ENCODE data around the gene GDAP1L1. TPM values are rescaled to one million over a fixed set of nuclear protein-coding genes. Genes with fewer than 3 reads are reported as not detected.
"Not testable (repeated sequence)": the region's sequence is repeated elsewhere in the genome, so short reads cannot be mapped to it uniquely, and the experiment has no call there.

GDAP1L1 gene
- total RNA-seq, 1 donor from 2014 or later = not detected

DNA sequence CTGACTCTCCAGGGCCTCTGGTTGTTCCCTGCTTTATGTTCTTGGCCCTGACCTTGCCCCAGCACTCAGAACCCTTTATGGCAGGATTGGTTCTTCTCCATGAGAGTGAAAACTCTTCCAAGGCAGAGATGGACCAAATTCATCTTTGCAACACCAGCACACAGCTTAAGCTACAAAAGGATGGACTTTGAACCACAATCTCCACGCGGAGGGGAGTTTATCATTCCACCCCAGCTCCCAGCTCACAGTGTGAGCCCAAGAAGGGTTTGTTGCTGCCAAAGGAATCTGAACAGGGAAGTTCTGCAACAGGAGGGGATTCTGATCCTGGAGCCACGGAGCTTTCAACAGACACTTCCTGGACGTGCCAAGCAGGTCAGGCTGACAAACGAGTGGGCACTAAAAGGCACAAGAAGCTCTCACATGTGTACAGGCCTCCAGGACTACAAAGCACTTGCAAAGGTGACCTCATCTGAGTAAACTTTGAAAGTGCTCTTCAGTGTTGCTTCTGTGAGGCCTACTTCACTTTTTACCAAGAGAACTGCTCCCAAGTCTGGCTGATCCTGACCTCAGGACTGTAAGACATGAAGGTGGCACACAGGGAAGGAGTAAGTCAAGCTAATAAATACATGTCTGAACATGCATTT, 55.0 kb downstream of the GDAP1L1 start:
- no peak for DNase-seq (ENCODE audit: low read depth in 2 of 2)

DNA sequence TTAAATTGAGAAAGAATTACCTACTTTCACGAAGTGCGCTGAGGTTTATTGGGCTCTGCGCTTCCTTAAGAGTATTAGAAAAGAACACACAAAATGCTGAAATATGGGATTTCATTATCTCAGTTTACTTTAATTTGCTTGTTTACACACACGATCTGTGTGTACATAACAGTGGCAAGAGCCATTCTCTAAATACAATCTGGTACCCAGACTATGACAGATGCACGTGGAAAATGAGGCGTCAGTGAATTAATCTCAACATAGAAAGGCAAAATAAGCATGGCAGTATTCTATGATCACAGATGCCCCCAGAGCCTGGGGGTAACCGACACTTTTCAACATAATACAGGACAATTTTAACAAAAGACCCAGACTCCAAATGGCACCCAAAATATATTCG, 55.6 kb downstream of the GDAP1L1 start:
- DNase-seq (ENCODE audit: low read depth in 2 of 2) = no peak

DNA sequence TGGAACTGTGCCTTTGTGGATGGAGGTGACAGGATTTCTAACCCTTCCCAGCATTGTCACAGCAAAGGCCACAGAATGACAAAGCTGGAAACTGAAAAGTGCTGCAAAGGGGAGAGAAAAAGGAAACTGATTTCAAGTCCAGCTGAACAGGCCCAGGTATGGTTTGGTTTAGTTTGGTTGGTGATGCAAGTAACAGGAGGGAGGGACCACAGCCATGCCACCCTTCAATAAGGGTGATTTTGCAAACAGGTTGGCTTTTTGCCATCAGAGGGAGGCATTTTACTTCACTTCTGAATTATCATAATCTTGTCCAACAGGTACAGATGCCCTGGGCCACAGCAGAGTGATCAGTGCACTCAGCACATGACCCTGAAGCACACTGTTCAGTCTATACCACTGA, 57.3 kb downstream of the GDAP1L1 start:
- no peak for DNase-seq (ENCODE audit: low read depth in 2 of 2)

DNA sequence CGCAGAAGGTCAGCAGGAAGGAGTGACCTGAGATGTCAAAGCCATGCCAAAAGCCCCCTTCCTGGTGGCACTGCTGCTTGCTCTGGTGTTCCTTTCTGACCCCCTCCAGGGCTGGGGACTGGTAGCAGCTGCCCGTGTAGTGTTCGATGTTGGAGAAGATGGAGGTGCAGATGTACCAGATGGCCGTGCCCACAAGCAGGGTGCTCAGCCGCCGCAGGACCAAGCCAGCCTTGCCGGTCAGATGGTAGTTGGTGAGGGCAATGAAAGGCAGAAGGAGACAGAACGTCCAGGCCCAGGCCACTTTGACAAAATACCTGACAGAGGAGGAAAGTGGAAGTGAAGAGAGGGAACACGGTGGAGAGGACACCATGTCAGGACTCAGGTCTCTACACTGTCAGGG, 59.8 kb downstream of the GDAP1L1 start:
- no peak for DNase-seq (ENCODE audit: low read depth in 2 of 2)

DNA sequence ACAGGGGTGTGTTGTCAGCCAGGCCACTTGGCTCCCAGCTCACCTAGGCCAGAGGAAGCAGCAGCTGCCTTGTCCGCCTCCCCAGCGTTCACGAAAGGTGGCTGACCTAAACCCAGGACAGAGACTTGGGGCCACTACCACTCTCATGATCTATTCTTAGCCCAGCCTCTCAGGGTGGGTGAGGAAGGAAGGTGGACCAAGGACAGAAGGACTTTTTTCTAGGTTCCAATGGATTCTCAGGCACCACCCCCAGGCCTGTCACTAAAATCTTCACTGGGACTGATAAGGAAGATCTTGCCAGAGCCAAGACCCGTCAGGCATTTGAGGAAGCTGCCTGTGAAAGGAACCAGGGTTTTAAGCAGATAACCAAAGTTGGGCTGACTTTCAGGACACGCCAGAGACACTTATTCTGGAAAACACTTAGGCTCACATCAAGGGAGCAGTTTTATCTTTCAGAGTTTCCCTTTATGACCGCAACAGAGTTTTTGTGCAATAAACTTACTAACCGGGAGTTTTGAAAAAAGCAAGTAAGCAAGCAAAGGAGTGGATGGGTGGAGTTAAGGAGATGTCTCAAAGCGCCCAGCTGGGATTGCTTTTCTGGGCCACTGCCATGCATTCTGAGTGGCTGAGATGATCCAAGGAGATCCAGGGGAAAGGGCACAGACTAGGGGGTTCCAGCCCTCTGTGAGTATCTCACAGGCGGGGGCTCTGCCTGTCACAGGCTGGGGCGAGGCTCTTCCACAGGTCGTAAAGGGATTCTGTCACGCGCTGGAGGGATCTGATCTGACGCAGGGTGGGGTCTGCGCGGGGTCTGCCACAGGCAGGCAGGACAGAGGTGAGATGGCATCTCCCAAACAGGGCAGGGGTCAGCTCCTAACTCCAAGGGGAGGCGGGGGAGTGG, 62.9 kb downstream of the GDAP1L1 start:
- DNase-seq (ENCODE audit: low read depth in 2 of 2) = peak in 1 of 2 donors; percentile 3

DNA sequence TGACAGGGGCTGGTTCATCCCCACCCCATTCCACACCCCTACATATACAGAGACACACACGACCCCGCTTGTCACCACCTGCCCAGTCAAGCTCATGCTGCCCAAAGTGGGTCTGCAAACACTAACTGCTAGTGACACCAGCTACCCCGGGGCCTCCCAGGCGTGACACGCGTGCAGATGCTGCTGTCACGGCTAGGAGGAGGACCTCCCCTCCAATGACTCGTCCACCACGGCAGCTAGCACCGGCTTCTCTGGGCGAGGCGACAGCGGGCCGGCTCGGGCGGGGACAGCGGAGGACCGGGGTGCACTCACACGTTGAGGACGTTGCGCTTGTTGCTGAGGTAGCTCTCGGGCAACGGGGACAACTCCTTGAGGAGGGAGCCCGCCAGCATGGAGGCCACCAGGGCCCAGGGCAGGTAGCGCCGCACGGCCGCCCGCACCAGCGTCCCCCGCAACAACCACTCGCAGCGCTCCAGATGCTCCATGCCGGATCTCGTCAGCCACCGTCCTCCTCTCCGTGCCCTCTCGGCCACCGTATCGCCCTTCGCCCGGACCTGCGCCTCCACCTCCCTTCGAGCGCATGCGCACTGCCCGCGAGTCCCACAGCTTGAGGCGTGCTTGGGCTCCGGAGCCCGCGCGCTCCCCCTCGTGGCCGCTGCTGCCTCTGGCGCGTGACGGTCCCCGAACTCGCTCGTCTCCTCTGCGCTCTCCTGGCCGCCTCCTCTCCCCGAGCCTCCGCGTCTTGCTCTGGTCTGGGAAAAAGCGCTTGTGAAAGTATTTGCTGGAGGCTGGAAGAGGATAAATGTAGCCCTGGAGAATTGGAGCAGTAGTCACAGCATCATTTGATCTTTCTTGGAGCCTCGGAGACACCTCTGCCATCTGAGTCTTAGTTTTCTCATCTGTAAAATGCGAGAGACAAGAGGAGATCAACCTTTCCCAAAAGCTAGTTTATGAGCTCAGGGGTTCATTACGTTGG, 63.8 kb downstream of the GDAP1L1 start, which contains the start of gene FITM2:
Gene FITM2, minus strand, starts transcription at position 539 of the 976 bp plus-strand sequence. Its CDS starts 54 bp downstream, at position 485.
- peak; percentile 93 to 98 for DNase-seq (ENCODE audit: low read depth in 2 of 2)

DNA sequence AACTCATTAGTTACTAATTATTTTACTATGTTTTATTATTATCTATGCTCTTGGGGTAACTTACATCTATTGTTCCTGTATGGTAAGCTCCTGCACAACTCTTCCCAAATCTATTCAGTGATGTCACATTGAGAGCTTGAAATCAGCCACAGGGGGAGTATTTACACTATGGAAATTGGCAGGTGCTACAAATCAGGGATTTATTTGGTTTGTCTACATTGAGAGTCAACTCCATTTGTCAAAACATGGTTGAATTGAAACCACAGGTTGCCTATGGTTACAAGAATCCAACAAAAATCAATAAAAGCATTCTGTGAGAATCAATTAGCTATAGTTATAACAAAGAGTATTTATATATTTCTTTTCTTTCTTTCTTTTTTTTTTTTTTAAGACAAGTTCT, 67.8 kb downstream of the GDAP1L1 start:
- no peak for DNase-seq (ENCODE audit: low read depth in 2 of 2)

DNA sequence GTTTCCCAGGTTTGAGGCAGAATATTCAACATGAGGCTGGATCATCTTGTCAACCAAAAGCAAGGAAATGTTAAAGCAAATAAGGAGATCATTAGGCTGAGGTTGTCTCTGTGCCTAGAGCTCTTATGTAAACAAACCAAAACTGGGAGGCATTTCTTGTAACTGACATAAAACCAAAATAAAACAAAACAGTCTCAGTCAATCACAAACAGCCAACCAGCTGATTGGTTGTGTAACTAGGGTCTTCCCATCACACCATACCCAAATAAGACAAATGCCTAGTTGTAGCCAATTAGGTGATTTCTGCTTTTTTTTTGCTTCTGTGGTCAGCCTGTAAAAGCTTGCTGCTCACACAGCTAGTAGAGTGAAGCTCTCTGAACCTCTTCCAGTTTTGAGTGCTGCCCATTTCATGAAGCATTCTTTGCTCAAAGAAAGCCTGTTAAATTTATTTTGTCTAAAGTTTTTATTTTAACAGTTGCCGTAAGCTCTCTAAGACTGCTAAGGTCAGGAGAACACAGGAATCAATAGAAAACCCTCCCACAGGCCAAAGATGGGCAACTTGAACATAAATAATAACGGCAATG, 72.8 kb downstream of the GDAP1L1 start:
- DNase-seq (ENCODE audit: low read depth in 2 of 2) = no peak

DNA sequence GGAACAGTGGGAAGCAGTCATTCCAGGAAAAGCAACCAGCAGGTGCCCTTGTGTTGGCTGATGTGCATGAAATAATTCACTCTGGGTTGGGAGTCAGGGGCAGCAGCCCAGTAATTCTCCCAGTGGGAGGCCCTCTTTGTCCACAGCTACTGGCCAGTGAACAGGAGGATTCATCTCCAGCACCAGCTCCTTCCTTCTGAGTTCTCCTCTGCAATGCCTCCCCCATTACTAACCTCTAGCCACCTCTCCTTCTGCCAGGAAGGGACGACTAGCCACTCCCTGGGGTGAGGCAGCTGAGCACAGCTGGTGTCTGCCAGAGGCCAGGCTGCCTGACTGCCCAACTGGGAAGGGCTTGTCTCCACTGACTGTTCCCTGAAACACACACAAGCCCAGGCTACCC, 77.2 kb downstream of the GDAP1L1 start:
- DNase-seq (ENCODE audit: low read depth in 2 of 2) = no peak

DNA sequence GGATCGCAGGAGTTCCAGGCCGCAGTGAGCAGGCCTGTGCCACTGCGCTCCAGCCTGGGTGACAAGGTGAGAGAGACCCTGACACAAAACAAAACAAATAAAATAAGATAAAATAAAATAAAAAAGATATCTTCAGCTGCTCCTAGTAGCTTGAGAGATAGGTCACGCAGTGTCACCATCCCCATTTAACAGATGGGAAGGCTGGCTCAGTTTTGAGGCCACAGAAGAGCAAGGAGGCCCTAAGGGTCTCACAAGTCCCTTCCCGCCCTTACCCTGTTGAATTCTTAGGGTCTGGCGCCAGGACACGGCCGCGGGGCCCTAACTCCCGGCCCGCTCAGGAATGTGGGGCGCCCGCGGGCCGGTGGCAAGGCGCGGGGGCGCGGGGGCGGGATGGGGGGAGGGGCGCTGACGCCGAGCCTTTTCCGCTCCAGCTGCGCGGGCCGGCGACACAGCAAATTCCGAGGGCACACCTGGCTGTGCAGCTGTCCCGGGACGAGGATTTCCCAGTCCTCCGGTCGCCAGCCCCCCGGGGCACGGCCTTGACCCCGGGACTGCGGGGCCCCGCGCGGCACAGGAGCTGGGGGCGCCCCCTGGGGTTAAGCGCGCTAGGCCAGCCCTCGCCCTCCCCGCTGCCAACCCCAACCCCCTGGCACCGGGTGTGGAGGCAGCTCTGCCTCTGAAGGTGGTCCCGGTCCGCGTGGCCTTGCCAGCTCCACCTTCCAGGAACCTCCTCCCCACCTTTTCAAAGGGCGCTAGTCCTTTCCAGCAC, 79.5 kb downstream of the GDAP1L1 start:
- no peak for DNase-seq (ENCODE audit: low read depth in 2 of 2)

DNA sequence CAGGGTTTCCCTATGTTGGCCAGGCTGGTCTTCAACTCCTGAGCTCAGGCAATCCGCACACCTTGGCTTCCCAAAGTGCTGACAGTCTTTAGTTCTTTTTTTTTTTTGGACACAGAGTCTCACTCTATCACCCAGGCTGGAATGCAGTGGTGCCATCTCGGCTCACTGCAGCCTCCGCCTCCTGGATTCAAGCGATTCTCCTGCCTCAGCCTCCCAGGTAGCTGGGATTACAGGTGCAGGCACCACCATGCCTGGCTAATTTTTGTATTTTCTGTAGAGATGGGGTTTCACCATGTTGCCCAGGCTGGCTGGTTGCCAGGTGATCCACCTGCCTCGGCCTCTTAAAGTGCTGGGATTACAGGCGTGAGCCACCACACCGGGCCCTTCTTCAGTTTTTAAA, 80.6 kb downstream of the GDAP1L1 start:
- not testable (repeated sequence) for DNase-seq (ENCODE audit: low read depth in 2 of 2)

DNA sequence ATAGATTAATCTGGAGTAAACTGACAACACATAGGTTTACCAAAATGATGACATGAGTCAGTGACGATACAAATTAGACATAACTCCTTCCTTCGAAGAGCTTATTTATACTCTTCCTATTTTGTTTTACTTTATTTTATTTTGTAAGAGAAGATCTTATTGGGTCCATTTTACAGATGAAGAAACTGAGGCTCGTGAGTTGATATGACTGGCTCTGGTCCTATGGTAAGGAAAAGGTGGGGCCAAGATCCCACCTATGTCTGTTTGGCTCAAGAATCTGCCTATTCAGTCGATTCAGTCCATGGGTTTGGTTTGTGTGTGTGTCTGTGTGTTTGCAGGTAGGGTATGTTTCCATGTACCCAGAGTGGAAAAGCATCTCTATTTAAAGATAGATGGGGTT, 81.3 kb downstream of the GDAP1L1 start:
- no peak for DNase-seq (ENCODE audit: low read depth in 2 of 2)

Other genes starting within 250 kb of the GDAP1L1 start
- gene JPH2, start 60.1 kb upstream of the GDAP1L1 start, total RNA-seq = under 0.01 and 0.13 TPM in 2 replicates
- gene OSER1, start 36.5 kb upstream of the GDAP1L1 start, total RNA-seq = 34.1 and 36.9 TPM in 2 replicates
- gene FITM2, start 63.9 kb downstream of the GDAP1L1 start, total RNA-seq = 6.3 and 7.2 TPM in 2 replicates
- gene R3HDML, start 89.7 kb downstream of the GDAP1L1 start, total RNA-seq = not detected in 2 replicates
- gene HNF4A, start 108.4 kb downstream of the GDAP1L1 start, total RNA-seq = not detected in 2 replicates
- 3.0 and 3.5 TPM in 2 replicates for gene TTPAL, start 228.6 kb downstream of the GDAP1L1 start, total RNA-seq

All from dermis microvascular lymphatic vessel endothelial cell (primary cell).